IMR-90 (cell line): Measurements from ENCODE around the gene DENND2D. TPM values are rescaled to one million over a fixed set of nuclear protein-coding genes. Genes with fewer than 3 reads are reported as not detected.

Source experiments
- ATAC-seq: fragments of 200-7000 bp; cut with Tn5 transposase; 2 replicates; pipeline ENCODE4 v1.9.1; 2020; ENCODE audit warnings: low read depth, mild to moderate bottlenecking, moderate library complexity
- BruUV-seq: library from RNA; stranded (reverse); fragments of 400-500 nt; replicated peaks from 2 replicates; lab custom pipeline; 2021; lab: Mats Ljungman, UMichigan
- CTCF ChIA-PET: fragments of 300-600 bp; formaldehyde crosslinking; extraction: SDS; loops from one replicate; lab custom pipeline; 2021; ENCODE audit warnings: antibody characterized with exemption; lab: Yijun Ruan, JAX
- POLR2A ChIA-PET: fragments of 300-600 bp; sonication (Branson Sonifier 250); formaldehyde crosslinking; loops from one replicate; lab custom pipeline; 2022; ENCODE audit warnings: antibody characterized with exemption; ENCODE audit not compliant: unreplicated experiment; lab: Charles Lee
- DNase-seq: peaks from one replicate; pipeline ENCODE4 v3.0.0; 2013
- H2AFZ ChIP-seq: replicated peaks from 2 replicates; pipeline ENCODE3; 2013; ENCODE audit warnings: low read length, mild to moderate bottlenecking; ENCODE audit not compliant: poor library complexity
- H2AK5ac ChIP-seq: 2 replicates; pipeline ENCODE4 v1.6.1; 2013; ENCODE audit warnings: low read depth, low read length, inconsistent platforms
- H2AK9ac ChIP-seq: replicated peaks from 2 replicates; pipeline ENCODE3; 2013; ENCODE audit warnings: mild to moderate bottlenecking, low read depth, low read length, moderate library complexity; ENCODE audit not compliant: poor library complexity
- H2BK120ac ChIP-seq: 2 replicates; pipeline ENCODE4 v1.6.1; 2013; ENCODE audit warnings: low read depth, low read length, inconsistent platforms
- H2BK15ac ChIP-seq: 3 replicates; pipeline ENCODE4 v1.6.1; 2013; ENCODE audit warnings: low read depth, low read length, inconsistent platforms
- H2BK20ac ChIP-seq: 2 replicates; pipeline ENCODE4 v1.6.1; 2013; ENCODE audit warnings: low read depth, mild to moderate bottlenecking, inconsistent platforms, low read length, moderate library complexity
- H2BK5ac ChIP-seq: 2 replicates; pipeline ENCODE4 v1.6.1; 2013; ENCODE audit warnings: mild to moderate bottlenecking, low read depth, low read length, inconsistent platforms; ENCODE audit not compliant: poor library complexity, severe bottlenecking
- H3K14ac ChIP-seq: replicated peaks from 2 replicates; pipeline ENCODE4 v1.6.1; 2013; ENCODE audit warnings: low read depth, low read length, inconsistent platforms
- H3K18ac ChIP-seq: 2 replicates; pipeline ENCODE4 v1.6.1; 2013; ENCODE audit warnings: low read depth, low read length, control low read depth
- H3K23ac ChIP-seq: 2 replicates; pipeline ENCODE4 v1.6.1; 2013; ENCODE audit warnings: low read depth, low read length, inconsistent platforms
- H3K27ac ChIP-seq: 2 replicates; pipeline ENCODE4 v1.5.1; 2013; ENCODE audit warnings: mild to moderate bottlenecking, control low read depth, low read length; ENCODE audit not compliant: insufficient read depth
- H3K27me3 ChIP-seq: 2 replicates; pipeline ENCODE4 v1.6.1; 2013; ENCODE audit warnings: low read length; ENCODE audit not compliant: control insufficient read depth, insufficient read depth
- H3K36me3 ChIP-seq: 2 replicates; pipeline ENCODE4 v1.6.1; 2013; ENCODE audit warnings: low read length, mixed read lengths; ENCODE audit not compliant: control insufficient read depth, insufficient read depth
- H3K4ac ChIP-seq: 2 replicates; pipeline ENCODE4 v1.6.1; 2013; ENCODE audit warnings: low read depth, low read length, inconsistent platforms
- H3K4me1 ChIP-seq: 2 replicates; pipeline ENCODE4 v1.6.1; 2013; ENCODE audit warnings: low read length, mixed read lengths; ENCODE audit not compliant: control insufficient read depth, insufficient read depth
- H3K4me2 ChIP-seq: 2 replicates; pipeline ENCODE4 v1.6.1; 2013; ENCODE audit warnings: low read depth, mild to moderate bottlenecking, control low read depth, low read length, moderate library complexity
- H3K4me3 ChIP-seq: 2 replicates; pipeline ENCODE4 v1.5.1; 2013; ENCODE audit warnings: low read depth, mild to moderate bottlenecking, control low read depth, low read length, moderate library complexity; ENCODE audit not compliant: insufficient read depth
- H3K56ac ChIP-seq: 2 replicates; pipeline ENCODE4 v1.6.1; 2013; ENCODE audit warnings: low read length, inconsistent platforms; ENCODE audit not compliant: insufficient read depth; ENCODE audit errors: extremely low read depth
- H3K79me1 ChIP-seq, 2 experiments: 2 replicates each; pipeline ENCODE4 v1.6.1; 2013; ENCODE audit warnings: low read length in 2 of 2, inconsistent platforms in 1 of 2, low read depth in 1 of 2
- H3K9ac ChIP-seq: 2 replicates; pipeline ENCODE4 v1.6.1; 2013; ENCODE audit warnings: low read depth, low read length, control low read depth
- H3K9me1 ChIP-seq: 2 replicates; pipeline ENCODE4 v1.6.1; 2013; ENCODE audit warnings: low read length, inconsistent platforms; ENCODE audit not compliant: insufficient read depth
- H3K9me3 ChIP-seq: 2 replicates; pipeline ENCODE4 v1.6.1; 2013; ENCODE audit warnings: low read length; ENCODE audit not compliant: control insufficient read depth, insufficient read depth
- H4K20me1 ChIP-seq: 2 replicates; pipeline ENCODE4 v1.6.1; 2013; ENCODE audit warnings: low read length, inconsistent platforms; ENCODE audit not compliant: insufficient read depth
- H4K5ac ChIP-seq: 2 replicates; pipeline ENCODE4 v1.6.1; 2013; ENCODE audit warnings: mild to moderate bottlenecking, low read depth, low read length, control low read depth
- H4K8ac ChIP-seq, 2 experiments: 2 replicates each; pipeline ENCODE4 v1.6.1; 2013; ENCODE audit warnings: low read depth in 2 of 2, low read length in 2 of 2, control low read depth in 1 of 2, inconsistent platforms in 1 of 2
- H4K91ac ChIP-seq: 2 replicates; pipeline ENCODE4 v1.6.1; 2013; ENCODE audit warnings: low read depth, low read length, inconsistent platforms; ENCODE audit not compliant: insufficient read depth
- BHLHE40 ChIP-seq: fragments of 150-350 bp; IDR thresholded peaks from 2 replicates; pipeline ENCODE4 v1.6.1; 2016; ENCODE audit warnings: mild to moderate bottlenecking, low read depth, low read length
- CEBPB ChIP-seq: IDR thresholded peaks from 2 replicates; pipeline ENCODE4 v1.6.1; 2012; ENCODE audit warnings: low read depth, low read length, improper control_type of control experiment
- CHD1 ChIP-seq: IDR thresholded peaks from 2 replicates; pipeline ENCODE4 v1.6.1; 2012; ENCODE audit warnings: low read depth, low read length, improper control_type of control experiment
- MAFK ChIP-seq: IDR thresholded peaks from 2 replicates; pipeline ENCODE4 v1.6.1; 2012; ENCODE audit warnings: low read depth, low read length, improper control_type of control experiment
- MAZ ChIP-seq: IDR thresholded peaks from 2 replicates; pipeline ENCODE4 v1.6.1; 2012; ENCODE audit warnings: low read depth, mild to moderate bottlenecking, low read length, improper control_type of control experiment, moderate library complexity, borderline replicate concordance
- MXI1 ChIP-seq: IDR thresholded peaks from 2 replicates; pipeline ENCODE4 v1.6.1; 2012; ENCODE audit warnings: low read depth, mild to moderate bottlenecking, low read length, moderate library complexity, borderline replicate concordance
- NFE2L2 ChIP-seq: fragments of 150-350 bp; IDR thresholded peaks from 2 replicates; pipeline ENCODE4 v1.6.1; 2016; ENCODE audit warnings: low read depth, mild to moderate bottlenecking, low read length
- RAD21 ChIP-seq: IDR thresholded peaks from 2 replicates; pipeline ENCODE4 v1.6.1; 2012; ENCODE audit warnings: low read length, improper control_type of control experiment
- RCOR1 ChIP-seq: IDR thresholded peaks from 2 replicates; pipeline ENCODE4 v1.6.1; 2012; ENCODE audit warnings: mild to moderate bottlenecking, low read length, improper control_type of control experiment; ENCODE audit not compliant: insufficient replicate concordance
- RFX5 ChIP-seq: IDR thresholded peaks from 2 replicates; pipeline ENCODE4 v1.8.0; 2012; ENCODE audit warnings: low read depth, mild to moderate bottlenecking, low read length, moderate library complexity
- SMC3 ChIP-seq: fragments of 150-350 bp; IDR thresholded peaks from 2 replicates; pipeline ENCODE4 v1.6.1; 2016; ENCODE audit warnings: low read depth, mild to moderate bottlenecking, antibody characterized with exemption, low read length, moderate library complexity
- USF2 ChIP-seq: fragments of 150-350 bp; IDR thresholded peaks from 2 replicates; pipeline ENCODE4 v1.6.1; 2017; ENCODE audit warnings: mild to moderate bottlenecking, antibody characterized with exemption, low read length, low read depth
- WGBS, 2 experiments: methylation state at CpG; one replicate each; pipeline versions ENCODE4 v1.1.5 to v1.1.7; 2013; ENCODE audit warnings: missing lambda C conversion rate in 2 of 2; ENCODE audit not compliant: insufficient read length in 1 of 2; ENCODE audit errors: extremely low coverage in 2 of 2; 5-methylcytosine and 5-hydroxymethylcytosine counted together
- dilution Hi-C: fragments of 300-500 bp; cut with HindIII; formaldehyde crosslinking; loops from one replicate; pipeline ENCODE4 v1.14.3; 2018; ENCODE audit warnings: low sequenced_read_pairs; ENCODE audit not compliant: unreplicated experiment
- in situ Hi-C: fragments of 300-500 bp; cut with MboI; formaldehyde crosslinking; loops from 3 replicates; pipeline ENCODE4 v1.14.3; 2019; ENCODE audit warnings: low sequenced_read_pairs, inconsistent platforms, mixed read lengths
- intact Hi-C: fragments of 100-400 bp; cut with micrococcal nuclease; formaldehyde crosslinking; loops from 2 replicates; pipeline ENCODE4 v1.10.0; 2022
- polyA plus RNA-seq, 3 experiments: library from polyadenylated mRNA; depleted of rRNA; stranded (reverse); fragments of >200 nt; gene quantifications; 2 replicates each; pipeline ENCODE4 v1.2.3, GENCODE V29; 2012; ENCODE audit warnings: low replicate concordance in 1 of 3
- total RNA-seq: library from RNA; depleted of rRNA; stranded (reverse); fragments of >200 nt; gene quantifications from 2 replicates; pipeline ENCODE4 v1.2.3, GENCODE V29; 2012

Gene DENND2D
- total and polyA plus RNA-seq, 2 of the 4 experiments (the other 2 are of a cell fraction), result 0.86 to 0.90 TPM

DNA sequence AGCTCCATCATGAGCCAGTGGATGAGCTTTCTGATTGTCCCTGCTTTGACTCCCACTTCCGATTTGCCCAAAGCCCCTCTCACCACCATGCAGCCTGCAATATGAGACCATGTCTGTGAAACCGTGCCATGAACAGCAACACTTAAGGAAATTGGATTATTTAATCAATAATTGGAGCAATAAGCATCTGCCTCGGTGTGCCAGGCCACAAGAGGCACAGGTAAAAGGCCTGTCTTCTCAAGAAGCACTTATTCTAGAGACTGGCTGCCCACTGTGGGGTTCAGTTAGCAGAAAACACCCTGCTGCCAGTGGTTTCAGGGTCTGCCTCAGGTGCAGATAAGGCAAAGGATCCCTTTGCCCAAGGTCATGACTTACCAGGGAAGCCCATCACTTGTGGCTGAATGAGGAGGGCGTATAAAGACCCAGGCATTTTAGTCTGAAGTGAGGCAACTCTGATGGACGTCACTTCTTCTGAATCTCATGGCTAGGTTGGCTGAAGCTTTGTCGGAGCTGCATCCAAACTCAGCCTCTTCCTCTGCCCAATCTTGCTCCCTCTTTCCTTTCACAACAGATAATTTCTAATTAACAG is 19.9 kb upstream of the DENND2D start:
- ATAC-seq (no peak), DNase-seq (no peak)
- intact Hi-C loops (loop anchor here (5.0 to 10.0 kb wide), 2 partner anchors 186 to 547 kb away; no protein-coding TSS in a partner anchor), in situ Hi-C loops (loop anchor here (5.0 to 10.0 kb wide), 4 partner anchors 114 to 544 kb away; no protein-coding TSS in a partner anchor), dilution Hi-C loops (no loop called here)
- H4K8ac ChIP-seq, result no peak overlapping the region
- no peak overlapping the region for H3K4ac ChIP-seq
- H3K9me3 ChIP-seq, result no peaks in the 10 kb centered on the region
- no peaks in the 10 kb centered on the region for H4K20me1 ChIP-seq
- no peaks in the 10 kb centered on the region for H3K79me1 ChIP-seq
- no peaks in the 10 kb centered on the region for H3K9me1 ChIP-seq
- no peak overlapping the region for H2AFZ ChIP-seq
- no peak overlapping the region for H3K18ac ChIP-seq
- H4K91ac ChIP-seq, result no peak overlapping the region
- H3K4me1 ChIP-seq, result peaks cover 3% of the 10 kb centered on the region; the same call in 1 of the 2 replicates
- H3K9ac ChIP-seq, result no peak overlapping the region
- ChIA-PET CTCF (interaction anchor here (0.7 kb wide), 1 partner anchor 34 kb away, joined by 3 read pairs; no protein-coding TSS in a partner anchor), POLR2A (interaction anchor here (0.6 kb wide), 1 partner anchor 14 kb away, joined by 7 read pairs; no protein-coding TSS in a partner anchor)
- no peak overlapping the region for H4K5ac ChIP-seq
- TF ChIP-seq RCOR1, result no peak
- TF ChIP-seq NFE2L2, result no peak
- no peak for TF ChIP-seq MAZ
- TF ChIP-seq MAFK, result no peak
- TF ChIP-seq CEBPB, result no peak
- TF ChIP-seq RFX5, result no peak
- TF ChIP-seq CHD1, result no peak
- TF ChIP-seq MXI1, result no peak
- no peak for TF ChIP-seq SMC3
- TF ChIP-seq USF2, result no peak
- no peak for TF ChIP-seq BHLHE40
- no peak for TF ChIP-seq RAD21
- no peak overlapping the region for H2BK15ac ChIP-seq
- no peak overlapping the region for H3K14ac ChIP-seq
- no peak overlapping the region for H3K27ac ChIP-seq
- no peak overlapping the region for H3K4me2 ChIP-seq
- no peak overlapping the region for H2AK5ac ChIP-seq
- H3K23ac ChIP-seq, result no peak overlapping the region
- WGBS, 2 experiments, result 25% methylated on average over 1 of the region's 6 CpGs; no CpG with 5 or more reads in 1 of the 2 experiments
- no peak overlapping the region for H2BK120ac ChIP-seq
- no peak overlapping the region for H2BK5ac ChIP-seq
- no TSS peak for BruUV-seq
- no peak overlapping the region for H3K4me3 ChIP-seq
- H3K27me3 ChIP-seq, result no peaks in the 10 kb centered on the region
- no peaks in the 10 kb centered on the region for H3K36me3 ChIP-seq
- H2BK20ac ChIP-seq, result no peak overlapping the region
- H2AK9ac ChIP-seq, result no peak overlapping the region
- H3K56ac ChIP-seq, result no peak overlapping the region
